Trophoblast cell (in vitro differentiated cells and primary cell): Measurements from ENCODE around the gene TBCCD1.

Source experiments
- DNase-seq, 2 donors: peaks; one replicate each; pipeline ENCODE4 v3.0.0-alpha.2; 2016
- H2AFZ ChIP-seq: 2 replicates; pipeline ENCODE4 v1.6.1; 2013; ENCODE audit warnings: low read length, moderate library complexity, mild to moderate bottlenecking; ENCODE audit not compliant: insufficient read depth, poor library complexity
- H2AK5ac ChIP-seq: 2 replicates; pipeline ENCODE4 v1.6.1; 2013; ENCODE audit warnings: mild to moderate bottlenecking, low read length
- H2BK120ac ChIP-seq: 2 replicates; pipeline ENCODE4 v1.6.1; 2013; ENCODE audit warnings: low read length, mild to moderate bottlenecking, moderate library complexity; ENCODE audit not compliant: insufficient read depth, poor library complexity
- H2BK12ac ChIP-seq: 2 replicates; pipeline ENCODE4 v1.6.1; 2013; ENCODE audit warnings: mild to moderate bottlenecking, low read length, moderate library complexity
- H2BK5ac ChIP-seq: 2 replicates; pipeline ENCODE4 v1.6.1; 2013; ENCODE audit warnings: low read length, low read depth, moderate library complexity, mild to moderate bottlenecking; ENCODE audit not compliant: poor library complexity
- H3K14ac ChIP-seq: 2 replicates; pipeline ENCODE4 v1.6.1; 2013; ENCODE audit warnings: mild to moderate bottlenecking, low read length
- H3K18ac ChIP-seq: 2 replicates; pipeline ENCODE4 v1.6.1; 2013; ENCODE audit warnings: mild to moderate bottlenecking, low read length
- H3K23ac ChIP-seq: 2 replicates; pipeline ENCODE4 v1.6.1; 2013; ENCODE audit warnings: low read length
- H3K27ac ChIP-seq: 2 replicates; pipeline ENCODE4 v1.5.1; 2013; ENCODE audit warnings: low read depth, mild to moderate bottlenecking, inconsistent platforms, low read length, moderate library complexity
- H3K27me3 ChIP-seq: 2 replicates; pipeline ENCODE4 v1.6.1; 2013; ENCODE audit warnings: inconsistent platforms, mild to moderate bottlenecking, low read length, moderate library complexity; ENCODE audit not compliant: insufficient read depth
- H3K36me3 ChIP-seq, 2 experiments: 1 replicate in 1 of 2; 2 replicates in 1 of 2; pipeline ENCODE4 v1.6.1; 2013; ENCODE audit warnings: low read length in 2 of 2, mild to moderate bottlenecking in 2 of 2, moderate library complexity in 1 of 2; ENCODE audit not compliant: insufficient read depth in 2 of 2, control insufficient read depth in 1 of 2
- H3K4ac ChIP-seq: 2 replicates; pipeline ENCODE4 v1.6.1; 2013; ENCODE audit warnings: low read depth, mild to moderate bottlenecking, low read length, moderate library complexity
- H3K4me1 ChIP-seq, 2 experiments: 1 replicate in 1 of 2; 2 replicates in 1 of 2; pipeline ENCODE4 v1.6.1; 2013; ENCODE audit warnings: low read length in 2 of 2, mild to moderate bottlenecking in 2 of 2, moderate library complexity in 1 of 2; ENCODE audit not compliant: insufficient read depth in 2 of 2, control insufficient read depth in 1 of 2
- H3K4me2 ChIP-seq: 2 replicates; pipeline ENCODE4 v1.6.1; 2013; ENCODE audit warnings: inconsistent platforms, mild to moderate bottlenecking, low read length, moderate library complexity
- H3K4me3 ChIP-seq: 2 replicates; pipeline ENCODE4 v1.5.1; 2013; ENCODE audit warnings: mild to moderate bottlenecking, low read depth, low read length, inconsistent platforms
- H3K79me1 ChIP-seq: one replicate; pipeline ENCODE4 v1.6.1; 2013; ENCODE audit warnings: low read length
- H3K79me2 ChIP-seq: 2 replicates; pipeline ENCODE4 v1.6.1; 2013; ENCODE audit warnings: low read length, mild to moderate bottlenecking; ENCODE audit not compliant: control insufficient read depth, insufficient read depth, poor library complexity
- H3K9ac ChIP-seq: 2 replicates; pipeline ENCODE4 v1.6.1; 2013; ENCODE audit warnings: mild to moderate bottlenecking, low read length
- H3K9me3 ChIP-seq: 2 replicates; pipeline ENCODE4 v1.6.1; 2013; ENCODE audit warnings: low read depth, mild to moderate bottlenecking, control low read depth, inconsistent platforms, low read length; ENCODE audit not compliant: insufficient read depth
- H4K12ac ChIP-seq: 2 replicates; pipeline ENCODE4 v1.6.1; 2013; ENCODE audit warnings: low read depth, mild to moderate bottlenecking, low read length, moderate library complexity
- H4K8ac ChIP-seq: 2 replicates; pipeline ENCODE4 v1.6.1; 2013; ENCODE audit warnings: low read depth, mild to moderate bottlenecking, low read length, moderate library complexity
- H4K91ac ChIP-seq: one replicate; pipeline ENCODE4 v1.6.1; 2013; ENCODE audit warnings: low read depth, mild to moderate bottlenecking, low read length, moderate library complexity
- WGBS: extraction: QIAGEN DNeasy Blood & Tissue Kit; methylation state at CpG from one replicate; pipeline ENCODE4 v1.1.7; 2013; ENCODE audit warnings: missing lambda C conversion rate; ENCODE audit not compliant: insufficient read length, insufficient coverage; ENCODE audit errors: extremely low coverage; 5-methylcytosine and 5-hydroxymethylcytosine counted together

The TBCCD1 gene

GRCh38 chr3:186538779-186539178 lies 28.4 kb downstream of the TBCCD1 start:
- no peaks in the 10 kb centered on the region for H3K36me3 ChIP-seq
- H3K14ac ChIP-seq = no peak overlapping the region
- no peak for DNase-seq
- no peaks in the 10 kb centered on the region for H3K79me2 ChIP-seq
- no peak overlapping the region for H2BK12ac ChIP-seq
- no peaks in the 10 kb centered on the region for H3K4me1 ChIP-seq
- WGBS = no CpG with 5 or more reads among the region's 3 CpGs
- no peak overlapping the region for H3K4ac ChIP-seq
- no peak overlapping the region for H3K9ac ChIP-seq
- H2BK5ac ChIP-seq = no peak overlapping the region
- no peak overlapping the region for H3K23ac ChIP-seq
- H4K91ac ChIP-seq = no peak overlapping the region
- no peak overlapping the region for H4K12ac ChIP-seq
- H3K27me3 ChIP-seq = no peaks in the 10 kb centered on the region
- H2BK120ac ChIP-seq = no peak overlapping the region
- no peak overlapping the region for H3K18ac ChIP-seq
- H2AK5ac ChIP-seq = no peak overlapping the region
- H3K79me1 ChIP-seq = no peaks in the 10 kb centered on the region
- H3K4me3 ChIP-seq = no peak overlapping the region
- H3K9me3 ChIP-seq = no peaks in the 10 kb centered on the region
- no peak overlapping the region for H4K8ac ChIP-seq
- H3K27ac ChIP-seq = no peak overlapping the region
- H3K4me2 ChIP-seq = no peak overlapping the region
- H2AFZ ChIP-seq = no peak overlapping the region

GRCh38 chr3:186536883-186537844 lies 30.0 kb downstream of the TBCCD1 start:
- no peak overlapping the region for H2BK120ac ChIP-seq
- no peak overlapping the region for H3K4me2 ChIP-seq
- no peak overlapping the region for H3K9ac ChIP-seq
- no peaks in the 10 kb centered on the region for H3K27me3 ChIP-seq
- no peak overlapping the region for H3K14ac ChIP-seq
- no peak overlapping the region for H2AFZ ChIP-seq
- H2BK12ac ChIP-seq = no peak overlapping the region
- H2BK5ac ChIP-seq = no peak overlapping the region
- H3K4ac ChIP-seq = no peak overlapping the region
- no peak overlapping the region for H4K12ac ChIP-seq
- no peak overlapping the region for H3K23ac ChIP-seq
- no peaks in the 10 kb centered on the region for H3K36me3 ChIP-seq
- no peak overlapping the region for H4K8ac ChIP-seq
- no peaks in the 10 kb centered on the region for H3K79me1 ChIP-seq
- H3K4me1 ChIP-seq = no peaks in the 10 kb centered on the region
- DNase-seq = no peak
- H4K91ac ChIP-seq = no peak overlapping the region
- no peak overlapping the region for H3K27ac ChIP-seq
- H3K4me3 ChIP-seq = no peak overlapping the region
- no peaks in the 10 kb centered on the region for H3K9me3 ChIP-seq
- no peak overlapping the region for H3K18ac ChIP-seq
- H2AK5ac ChIP-seq = no peak overlapping the region
- H3K79me2 ChIP-seq = no peaks in the 10 kb centered on the region

- H2BK120ac ChIP-seq = no peak overlapping the region
- H3K4me2 ChIP-seq = no peak overlapping the region
- no peak overlapping the region for H2AK5ac ChIP-seq
- no peak overlapping the region for H3K18ac ChIP-seq
- no peak overlapping the region for H3K27ac ChIP-seq
- no peak overlapping the region for H4K8ac ChIP-seq
- no peak overlapping the region for H2AFZ ChIP-seq
- no peak overlapping the region for H2BK5ac ChIP-seq
- H3K4me3 ChIP-seq = no peak overlapping the region
- H3K23ac ChIP-seq = no peak overlapping the region
- H3K4ac ChIP-seq = no peak overlapping the region
- no peak overlapping the region for H4K91ac ChIP-seq
- H3K27me3 ChIP-seq = no peaks in the 10 kb centered on the region
- no peaks in the 10 kb centered on the region for H3K36me3 ChIP-seq
- no peaks in the 10 kb centered on the region for H3K79me1 ChIP-seq
- H3K14ac ChIP-seq = no peak overlapping the region
- WGBS = no CpG with 5 or more reads among the region's 6 CpGs
- H2BK12ac ChIP-seq = no peak overlapping the region
- no peak overlapping the region for H4K12ac ChIP-seq
- DNase-seq = peak in 1 of 2 donors; percentile 22
- H3K79me2 ChIP-seq = no peaks in the 10 kb centered on the region
- no peaks in the 10 kb centered on the region for H3K4me1 ChIP-seq
- H3K9ac ChIP-seq = no peak overlapping the region
- H3K9me3 ChIP-seq = no peaks in the 10 kb centered on the region
These were observed 32.9 kb downstream of the TBCCD1 start for GRCh38 chr3:186534113-186534669.

- Histone ChIP-seq H3K36me3 (no peaks in the 10 kb centered on the region), H3K9me3 (no peaks in the 10 kb centered on the region), H3K23ac (no peak overlapping the region), H3K27ac (no peak overlapping the region), H4K8ac (no peak overlapping the region), H2BK120ac (no peak overlapping the region), H3K18ac (no peak overlapping the region), H4K91ac (no peak overlapping the region), H2AFZ (no peak overlapping the region), H3K27me3 (no peaks in the 10 kb centered on the region), H4K12ac (no peak overlapping the region), H3K79me1 (no peaks in the 10 kb centered on the region), H2BK5ac (no peak overlapping the region), H3K4ac (no peak overlapping the region), H3K79me2 (no peaks in the 10 kb centered on the region), H3K9ac (no peak overlapping the region), H3K4me2 (no peak overlapping the region), H2BK12ac (no peak overlapping the region), H3K14ac (no peak overlapping the region), H2AK5ac (no peak overlapping the region), H3K4me3 (no peak overlapping the region), H3K4me1 (no peaks in the 10 kb centered on the region)
- DNase-seq = no peak
- WGBS = no CpG with 5 or more reads among the region's 1 CpG
These were observed 34.5 kb downstream of the TBCCD1 start for GRCh38 chr3:186532598-186533072.
